ENCODE data around the gene FGD3. TPM values are rescaled to one million over a fixed set of nuclear protein-coding genes. Genes with fewer than 3 reads are reported as not detected.

The FGD3 gene
- total RNA-seq, 2 donors from 2014 or later: 1.8 to 2.3 TPM

DNA sequence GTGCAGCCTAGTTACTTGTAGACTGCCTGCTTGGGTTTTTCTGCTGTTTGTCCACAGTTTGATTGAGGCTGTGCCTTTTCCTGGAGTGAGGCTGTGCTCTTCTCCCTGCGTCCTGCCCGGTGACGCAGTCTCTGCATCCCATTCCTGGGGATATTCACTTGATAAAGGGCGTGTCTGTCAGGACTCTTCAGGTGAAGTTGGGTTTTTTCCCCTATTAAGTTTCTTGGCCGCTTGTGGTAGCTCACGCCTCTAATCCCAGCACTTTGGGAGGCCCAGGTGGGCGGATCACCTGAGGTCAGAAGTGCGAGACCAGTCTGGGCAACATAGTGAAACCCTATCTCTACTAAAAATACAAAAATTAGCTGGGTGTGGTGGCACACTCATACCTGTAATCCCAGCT lies 61.1 kb downstream of the FGD3 start:
- Histone ChIP-seq H3K27me3 (no peaks in the 10 kb centered on the region), H3K9ac (ENCODE audit: low read depth in 2 of 2, low read length in 2 of 2) (no peak overlapping the region), H3K4me3 (no peak overlapping the region), H3K36me3 (no peaks in the 10 kb centered on the region), H3K9me3 (no peaks in the 10 kb centered on the region), H3K27ac (no peak overlapping the region), H3K4me1 (no peaks in the 10 kb centered on the region)
- intact Hi-C loops (cut with DNase I): no loop called here
- no peak for DNase-seq
- TF ChIP-seq, protein P1, sequence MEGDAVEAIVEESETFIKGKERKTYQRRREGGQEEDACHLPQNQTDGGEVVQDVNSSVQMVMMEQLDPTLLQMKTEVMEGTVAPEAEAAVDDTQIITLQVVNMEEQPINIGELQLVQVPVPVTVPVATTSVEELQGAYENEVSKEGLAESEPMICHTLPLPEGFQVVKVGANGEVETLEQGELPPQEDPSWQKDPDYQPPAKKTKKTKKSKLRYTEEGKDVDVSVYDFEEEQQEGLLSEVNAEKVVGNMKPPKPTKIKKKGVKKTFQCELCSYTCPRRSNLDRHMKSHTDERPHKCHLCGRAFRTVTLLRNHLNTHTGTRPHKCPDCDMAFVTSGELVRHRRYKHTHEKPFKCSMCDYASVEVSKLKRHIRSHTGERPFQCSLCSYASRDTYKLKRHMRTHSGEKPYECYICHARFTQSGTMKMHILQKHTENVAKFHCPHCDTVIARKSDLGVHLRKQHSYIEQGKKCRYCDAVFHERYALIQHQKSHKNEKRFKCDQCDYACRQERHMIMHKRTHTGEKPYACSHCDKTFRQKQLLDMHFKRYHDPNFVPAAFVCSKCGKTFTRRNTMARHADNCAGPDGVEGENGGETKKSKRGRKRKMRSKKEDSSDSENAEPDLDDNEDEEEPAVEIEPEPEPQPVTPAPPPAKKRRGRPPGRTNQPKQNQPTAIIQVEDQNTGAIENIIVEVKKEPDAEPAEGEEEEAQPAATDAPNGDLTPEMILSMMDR (IDR thresholded peaks at IDR 0.05): no peak

DNA sequence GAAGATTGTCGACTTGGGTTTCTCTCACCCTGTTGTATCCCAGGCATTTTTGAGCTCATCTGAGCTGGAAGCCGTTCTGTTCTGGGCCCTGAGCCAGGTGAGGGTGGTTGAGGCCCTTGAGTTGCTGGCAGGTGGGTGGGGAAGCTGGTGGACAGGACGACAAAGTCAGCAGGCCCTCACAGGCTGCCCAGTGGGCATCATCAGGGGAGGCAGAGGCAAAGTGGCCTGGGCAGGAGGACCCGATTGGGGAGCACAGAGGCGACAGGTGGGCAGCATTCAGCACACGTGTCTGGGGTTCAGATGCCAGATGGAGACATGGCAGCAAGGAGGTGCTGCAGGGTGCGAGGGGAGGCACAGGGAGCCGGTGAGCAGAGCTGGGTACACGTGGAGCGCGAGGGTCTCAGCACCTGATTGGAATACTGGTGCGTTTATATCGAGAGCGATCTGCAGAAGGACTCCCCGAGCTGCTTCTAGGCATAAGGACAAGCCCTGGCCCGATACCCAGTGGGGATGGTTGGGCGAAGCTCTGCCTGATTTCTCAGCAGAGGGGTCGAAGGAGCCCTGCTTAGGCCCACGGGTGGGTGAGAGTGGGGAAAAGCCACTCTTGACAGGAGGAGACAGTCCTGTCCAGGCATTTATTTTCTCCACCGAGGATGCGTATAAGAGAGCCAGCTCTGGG lies 62.2 kb downstream of the FGD3 start:
- DNase-seq: peak; percentile 14
- Histone ChIP-seq H3K9me3 (no peaks in the 10 kb centered on the region), H3K27ac (no peak overlapping the region), H3K4me1 (no peaks in the 10 kb centered on the region), H3K27me3 (no peaks in the 10 kb centered on the region), H3K9ac (ENCODE audit: low read depth in 2 of 2, low read length in 2 of 2) (no peak overlapping the region), H3K36me3 (no peaks in the 10 kb centered on the region), H3K4me3 (no peak overlapping the region)
- TF ChIP-seq, protein P1 (IDR thresholded peaks at IDR 0.05): no peak
- intact Hi-C loops (cut with DNase I): no loop called here

DNA sequence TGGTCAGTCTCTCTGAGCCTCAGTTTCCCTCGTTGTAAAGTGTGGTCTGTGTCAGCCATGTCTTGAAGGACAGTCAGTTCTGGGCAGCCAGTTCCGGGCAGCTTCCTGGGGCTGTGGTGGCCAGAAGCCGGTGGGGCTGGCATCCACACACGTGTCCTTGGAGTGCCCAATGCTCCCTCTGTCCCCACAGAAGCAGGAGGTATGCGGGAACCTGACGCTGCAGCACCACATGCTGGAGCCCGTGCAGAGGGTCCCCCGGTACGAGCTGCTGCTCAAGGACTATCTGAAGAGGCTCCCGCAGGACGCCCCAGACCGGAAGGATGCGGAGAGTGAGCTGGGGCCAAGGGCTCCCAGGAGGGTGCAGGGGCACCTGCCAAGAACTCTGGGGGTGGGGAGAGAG lies 62.7 kb downstream of the FGD3 start:
- H3K4me1 ChIP-seq: no peaks in the 10 kb centered on the region
- TF ChIP-seq, protein P1 (IDR thresholded peaks at IDR 0.05): no peak
- no peaks in the 10 kb centered on the region for H3K9me3 ChIP-seq
- peak; percentile 14 for DNase-seq
- H3K36me3 ChIP-seq: no peaks in the 10 kb centered on the region
- no peaks in the 10 kb centered on the region for H3K27me3 ChIP-seq
- H3K27ac ChIP-seq: no peak overlapping the region
- intact Hi-C loops (cut with DNase I): no loop called here
- H3K9ac ChIP-seq (ENCODE audit: low read depth in 2 of 2, low read length in 2 of 2): no peak overlapping the region
- H3K4me3 ChIP-seq: no peak overlapping the region

GRCh38 chr9:93010704-93011103 lies 63.4 kb downstream of the FGD3 start:
- intact Hi-C loops (cut with DNase I): no loop called here
- TF ChIP-seq, protein P1 (IDR thresholded peaks at IDR 0.05): no peak
- H3K9ac ChIP-seq (ENCODE audit: low read depth in 2 of 2, low read length in 2 of 2): no peak overlapping the region
- no peaks in the 10 kb centered on the region for H3K9me3 ChIP-seq
- H3K4me3 ChIP-seq: no peak overlapping the region
- H3K4me1 ChIP-seq: no peaks in the 10 kb centered on the region
- H3K27ac ChIP-seq: no peak overlapping the region
- peak; percentile 12 for DNase-seq
- H3K27me3 ChIP-seq: no peaks in the 10 kb centered on the region
- H3K36me3 ChIP-seq: no peaks in the 10 kb centered on the region

DNA sequence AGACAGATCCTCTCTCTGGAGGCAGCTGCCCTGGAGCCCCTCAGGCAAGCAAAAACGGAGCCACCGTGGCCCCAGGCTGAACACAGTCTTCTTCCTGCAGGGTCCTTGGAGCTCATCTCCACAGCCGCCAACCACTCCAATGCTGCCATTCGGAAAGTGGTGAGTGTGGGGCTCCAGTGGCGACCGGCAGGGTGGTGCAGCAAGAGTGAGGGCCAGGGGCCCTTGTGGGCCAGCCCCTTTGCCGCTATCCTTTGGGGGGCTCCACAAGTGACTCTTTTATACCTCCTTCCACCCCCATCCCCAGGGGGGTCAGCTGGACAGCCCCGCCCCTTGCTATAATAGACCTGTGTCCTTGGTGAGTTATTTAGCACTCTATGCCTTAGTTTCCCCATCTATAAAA lies 63.8 kb downstream of the FGD3 start:
- intact Hi-C loops (cut with DNase I): no loop called here
- peak; percentile 10 for DNase-seq
- Histone ChIP-seq H3K9me3 (no peaks in the 10 kb centered on the region), H3K27me3 (no peaks in the 10 kb centered on the region), H3K4me3 (no peak overlapping the region), H3K9ac (ENCODE audit: low read depth in 2 of 2, low read length in 2 of 2) (no peak overlapping the region), H3K36me3 (no peaks in the 10 kb centered on the region), H3K27ac (no peak overlapping the region), H3K4me1 (no peaks in the 10 kb centered on the region)
- TF ChIP-seq, protein P1 (IDR thresholded peaks at IDR 0.05): no peak
